NCI-H524 treated with DMSO at 0.1 percent for 48 hours (cell line): ENCODE data around the gene SLCO4A1.

Source experiments
- DNase-seq: peaks from one replicate; lab custom pipeline; 2025; lab: John Stamatoyannopoulos, UW

Gene SLCO4A1

GRCh38 chr20:62638679-62639406, 3.5 kb upstream of the SLCO4A1 start:
- DNase-seq = no peak

DNA sequence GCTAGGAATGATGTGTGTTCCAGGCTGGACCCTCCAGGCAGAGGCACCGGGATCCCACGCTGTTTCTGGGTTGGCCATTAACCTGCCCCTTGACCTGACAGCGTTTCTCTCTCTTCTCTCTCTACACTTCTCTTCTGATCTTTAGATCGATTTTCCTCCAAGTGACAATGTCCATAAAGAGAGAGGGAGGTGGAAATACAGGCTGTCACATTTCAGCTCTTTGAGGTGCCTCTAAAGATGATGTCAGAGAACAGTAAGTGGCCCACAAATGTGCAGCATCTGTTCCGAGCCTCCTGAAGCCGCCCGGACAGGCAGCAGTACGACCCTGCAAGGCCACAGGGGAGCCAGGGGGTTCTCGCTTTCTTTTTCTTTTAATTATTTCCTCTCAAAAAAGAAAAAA, 2.5 kb upstream of the SLCO4A1 start:
- DNase-seq = no peak

DNA sequence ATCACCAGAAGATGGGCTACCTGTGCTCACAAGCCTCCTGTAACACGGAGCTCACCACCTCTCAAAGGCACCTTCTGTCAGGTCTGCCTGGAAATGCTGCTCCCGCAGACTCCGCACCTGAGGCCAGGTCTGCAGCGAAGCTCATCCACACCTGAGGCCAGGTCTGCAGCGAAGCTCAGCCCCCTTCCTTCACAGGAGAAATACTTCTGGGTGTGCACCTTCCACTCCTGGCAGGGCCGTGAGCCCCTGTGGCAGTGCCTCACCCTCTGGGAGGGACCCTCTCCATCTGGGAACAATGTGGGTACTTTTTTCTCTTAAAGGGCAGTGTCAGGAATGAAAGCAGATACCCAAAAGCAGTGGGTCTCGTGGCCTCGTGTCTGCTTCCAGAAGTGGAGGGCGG, 1.4 kb upstream of the SLCO4A1 start:
- no peak for DNase-seq

DNA sequence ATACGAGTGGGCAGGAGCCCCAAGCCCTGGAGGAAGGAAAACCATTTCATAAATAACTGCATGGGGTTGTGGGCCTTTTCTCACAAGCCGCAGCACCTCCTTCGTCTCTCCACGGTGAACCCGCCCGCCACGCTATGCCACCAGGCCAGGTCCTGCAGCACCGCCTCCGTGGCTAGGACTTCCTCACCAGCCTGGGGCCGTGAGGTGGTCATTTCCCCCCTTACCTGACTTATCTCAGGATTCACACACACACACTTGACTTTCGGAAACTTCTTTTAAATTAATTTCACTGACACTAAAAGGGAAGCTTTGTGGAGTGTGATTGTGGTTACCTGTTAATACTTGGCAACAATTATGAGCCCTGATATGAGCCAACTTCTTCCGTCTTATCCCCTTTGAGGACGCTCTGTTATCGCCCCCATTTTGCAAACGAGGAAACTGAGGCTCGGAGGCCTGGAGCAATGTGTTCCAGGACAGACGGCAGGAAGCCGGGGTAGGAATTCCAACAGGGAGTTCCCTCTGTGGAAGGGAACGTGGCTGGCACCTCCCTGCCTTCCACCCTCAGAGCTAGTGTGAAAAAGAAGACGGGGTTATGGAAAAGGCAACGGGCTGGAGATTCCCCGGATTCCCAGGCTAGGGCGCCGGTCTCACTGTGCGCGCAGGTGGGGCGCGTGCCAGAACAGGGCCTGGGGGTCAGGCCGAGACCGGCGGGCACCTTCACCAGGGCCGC, 817 bp upstream of the SLCO4A1 start:
- no peak for DNase-seq

GRCh38 chr20:62642666-62643520, 590 bp downstream of the SLCO4A1 start:
- DNase-seq = no peak

- no peak for DNase-seq
Measured at GRCh38 chr20:62643521-62644043, 1.3 kb downstream of the SLCO4A1 start.

DNA sequence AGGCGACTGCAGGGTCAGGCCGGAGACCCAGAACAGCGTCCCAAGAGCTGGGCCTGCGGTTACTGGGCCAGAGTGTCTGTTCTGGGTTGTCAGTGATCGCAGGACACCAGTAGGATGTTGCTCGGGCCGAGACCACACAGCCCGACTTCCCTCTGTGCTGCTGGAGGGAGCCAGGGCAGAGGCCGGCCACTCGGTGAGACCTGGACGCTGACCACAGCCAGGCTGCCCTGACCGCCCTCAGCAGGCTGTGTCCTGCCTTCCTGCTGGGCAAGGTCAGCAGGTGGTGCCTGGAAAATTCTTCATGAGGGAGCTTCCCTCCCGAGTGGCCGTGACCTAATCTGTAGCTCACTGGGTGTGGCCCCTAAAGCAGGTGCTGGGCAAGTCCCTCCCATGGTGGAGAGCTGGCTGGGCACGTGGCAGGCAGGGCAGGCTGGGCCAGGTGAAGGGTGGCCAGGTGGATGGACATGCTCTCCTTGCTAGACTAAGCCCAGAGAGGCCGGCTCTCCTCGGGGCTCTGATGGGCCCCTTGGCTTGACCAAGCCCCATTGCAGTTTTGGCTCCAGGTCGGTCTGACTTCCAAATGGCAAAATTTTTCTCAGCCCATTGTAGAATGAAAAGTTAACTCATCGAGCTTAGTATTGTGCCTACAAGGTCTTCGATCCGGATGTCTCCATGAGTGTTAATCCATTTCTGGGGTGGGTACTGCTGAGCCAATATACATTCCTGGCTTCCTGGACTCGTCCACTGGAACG, 1.9 kb downstream of the SLCO4A1 start:
- no peak for DNase-seq

GRCh38 chr20:62644802-62645496, 2.6 kb downstream of the SLCO4A1 start:
- DNase-seq = no peak

DNA sequence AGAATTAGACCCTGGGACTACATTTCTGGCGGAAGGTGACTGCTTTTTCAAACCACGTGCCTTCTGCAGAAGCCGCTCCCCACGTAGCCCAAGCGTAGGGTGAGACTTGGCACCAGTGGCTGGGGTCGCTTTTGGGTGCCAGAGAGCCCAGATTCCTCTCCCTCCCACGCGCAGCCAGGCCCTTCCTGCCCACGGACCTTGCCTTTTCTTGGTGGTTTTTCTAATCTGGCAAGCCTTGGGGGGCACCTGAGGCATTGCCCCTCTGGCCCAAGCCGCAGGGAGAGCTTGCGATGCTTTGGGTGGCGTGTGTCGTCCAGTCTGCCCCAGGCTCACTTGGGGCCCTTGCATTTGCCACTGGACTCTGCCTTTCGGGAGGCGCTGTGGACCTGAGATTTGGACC, 3.3 kb downstream of the SLCO4A1 start:
- no peak for DNase-seq

DNA sequence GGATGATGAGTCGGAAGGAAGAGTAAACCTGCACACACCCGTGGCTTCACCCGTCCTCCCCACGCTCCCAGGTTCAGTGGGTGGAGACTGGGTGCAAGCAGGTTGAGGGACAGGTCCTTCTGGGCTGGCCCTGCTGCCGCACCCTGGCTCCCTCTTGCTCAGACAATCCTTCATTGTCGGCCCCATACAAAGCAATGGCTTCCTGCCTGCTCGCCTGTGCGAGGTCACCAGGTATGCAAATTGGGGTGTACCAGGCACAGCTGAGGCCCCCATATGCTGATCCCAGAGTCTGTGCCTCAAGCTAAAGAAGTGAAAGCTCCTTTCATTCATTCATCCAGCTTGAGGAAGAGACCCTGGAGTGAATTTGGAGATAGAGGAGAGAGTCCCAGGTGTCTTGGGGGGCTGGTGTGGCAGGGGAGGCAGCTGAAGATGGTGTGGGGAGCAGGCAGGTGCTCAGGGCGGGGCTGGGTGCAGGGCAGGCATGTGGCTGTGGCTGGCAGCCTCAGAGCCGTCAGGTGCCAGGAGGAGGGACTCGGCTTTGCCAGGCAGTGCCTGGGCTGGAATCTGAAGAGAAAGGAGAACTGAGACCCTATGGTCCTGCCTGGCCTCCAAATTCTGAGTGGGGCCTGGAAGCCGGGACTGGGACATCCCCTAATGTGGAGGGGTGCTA, 4.7 kb downstream of the SLCO4A1 start:
- DNase-seq = no peak

GRCh38 chr20:62647521-62648317, 5.4 kb downstream of the SLCO4A1 start:
- DNase-seq = no peak

- DNase-seq = no peak
Measured at GRCh38 chr20:62648318-62648995, 6.2 kb downstream of the SLCO4A1 start.

DNA sequence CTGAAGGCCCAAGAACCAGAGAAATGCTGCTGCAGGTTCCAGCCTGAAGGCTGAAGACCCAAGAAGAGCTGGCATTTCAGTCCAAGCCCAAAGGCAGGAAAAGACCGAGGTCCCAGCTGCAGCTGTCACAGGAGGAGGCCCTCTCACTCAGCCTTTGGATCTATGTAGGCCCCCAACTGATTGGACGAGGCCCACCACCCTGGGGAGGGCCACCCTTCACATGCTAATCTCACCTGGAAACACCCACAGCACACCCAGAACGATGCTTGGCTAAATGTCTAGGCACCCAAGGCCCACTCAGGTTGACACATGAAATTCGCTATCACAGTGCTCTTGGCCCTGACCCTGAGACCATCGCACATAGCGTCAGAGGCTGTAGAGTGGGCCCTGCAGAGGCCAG, 6.8 kb downstream of the SLCO4A1 start:
- no peak for DNase-seq

GRCh38 chr20:62650551-62651284, 8.4 kb downstream of the SLCO4A1 start:
- no peak for DNase-seq

DNA sequence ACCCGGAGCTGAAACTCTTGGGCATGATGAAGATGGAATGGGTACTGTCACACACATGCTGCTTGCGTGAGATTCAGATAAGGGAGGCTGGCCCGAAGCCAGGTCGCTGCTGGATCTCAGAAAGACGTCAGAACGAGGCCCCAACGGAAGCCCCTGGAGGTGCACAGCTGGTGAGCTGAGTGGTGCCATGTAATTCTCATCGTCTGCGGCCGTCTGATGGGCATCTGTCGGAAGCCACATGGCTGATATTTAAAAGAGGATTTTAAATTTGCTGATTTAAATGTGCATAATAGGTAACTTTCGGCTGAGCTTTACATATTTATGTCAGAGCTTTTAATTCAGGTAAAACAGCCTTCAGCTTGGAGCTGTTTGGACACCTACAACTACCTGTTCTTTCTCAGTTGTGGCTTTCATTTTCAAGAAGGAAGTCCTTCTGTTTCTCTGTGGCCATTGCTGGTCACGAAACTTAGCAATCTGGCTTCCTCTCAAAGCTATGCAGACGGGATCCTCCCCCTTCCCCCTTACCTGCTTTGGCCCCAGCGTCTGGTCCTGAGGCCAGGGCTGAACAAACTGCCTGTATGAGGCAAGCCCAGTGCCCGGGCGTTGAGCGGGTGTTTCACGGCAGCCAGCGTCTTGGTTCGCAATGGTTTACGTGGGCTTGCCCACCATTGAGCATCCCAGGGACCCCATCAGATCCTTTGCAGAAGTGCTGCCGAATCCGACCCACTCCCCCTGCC, 9.2 kb downstream of the SLCO4A1 start:
- peak; percentile 86 for DNase-seq

GRCh38 chr20:62652041-62652893, 10.0 kb downstream of the SLCO4A1 start:
- no peak for DNase-seq

DNA sequence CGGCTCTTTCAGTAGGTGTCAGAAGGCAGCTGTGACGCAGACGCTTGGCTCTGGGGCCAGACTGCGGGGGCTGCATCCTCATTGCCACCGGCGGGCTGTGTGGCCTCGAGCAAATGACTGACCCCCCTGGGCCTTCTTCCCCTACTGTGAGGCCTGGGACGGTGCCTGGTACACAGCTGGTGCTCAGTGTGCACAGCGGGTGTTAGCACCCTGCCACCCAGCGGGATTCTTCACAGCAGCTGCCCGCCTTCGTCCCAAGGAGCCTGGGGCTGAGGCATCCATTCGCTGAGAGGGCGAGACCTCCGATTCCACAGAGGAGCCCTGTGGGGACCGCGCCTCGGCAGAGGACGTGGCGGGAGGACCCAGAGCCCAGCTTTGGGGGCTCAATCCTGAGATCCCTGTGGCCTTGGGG, 10.6 kb downstream of the SLCO4A1 start:
- no peak for DNase-seq
